Transverse colon (tissue), 4 donors: ENCODE measurements around the gene FRYL. TPM values are rescaled to one million over a fixed set of nuclear protein-coding genes. Genes with fewer than 3 reads are reported as not detected.

Experiments used
- DNase-seq: peaks from one replicate; pipeline ENCODE4 v3.0.0-alpha.2; 2019
- H3K27ac ChIP-seq, 4 donors: fragments of 200-600 bp; sonication (generic); 2 replicates each; pipeline ENCODE4 v1.5.1; 2016 to 2018; ENCODE audit warnings: inconsistent platforms in 4 of 4
- H3K27me3 ChIP-seq: fragments of 200-600 bp; sonication (generic); 2 replicates; pipeline ENCODE4 v1.5.1; 2017; ENCODE audit warnings: inconsistent platforms
- H3K36me3 ChIP-seq, 4 donors: fragments of 200-600 bp; sonication (generic); 2 replicates each; pipeline ENCODE4 v1.5.1; 2017 to 2019; ENCODE audit warnings: inconsistent platforms in 4 of 4
- H3K4me1 ChIP-seq, 4 donors: fragments of 200-600 bp; sonication (generic); 2 replicates each; pipeline ENCODE4 v1.5.1; 2017 to 2020; ENCODE audit warnings: inconsistent platforms in 4 of 4
- H3K4me3 ChIP-seq, 4 donors: fragments of 200-600 bp; sonication (generic); 1 replicate in 1 of 4; 2 replicates in 3 of 4; pipeline versions ENCODE4 v1.5.1 to v1.6.1; 2017 to 2019; ENCODE audit warnings: inconsistent platforms in 4 of 4
- H3K9me3 ChIP-seq, 2 donors: fragments of 200-600 bp; sonication (generic); 2 replicates each; pipeline ENCODE4 v1.5.1; 2017 to 2019; ENCODE audit warnings: inconsistent platforms in 2 of 2
- CTCF ChIP-seq, 5 experiments: fragments of 200-600 bp in 3 of 5; fragments of 450-650 bp in 2 of 5; sonication (generic) in 3 of 5; IDR thresholded peaks; 1 replicate in 2 of 5; 2 replicates in 3 of 5; pipeline ENCODE4 v1.5.1; 2016 to 2017; ENCODE audit warnings: antibody characterized with exemption in 5 of 5, inconsistent platforms in 3 of 5, mild to moderate bottlenecking in 2 of 5, moderate library complexity in 1 of 5
- EP300 ChIP-seq: sonication (generic); formaldehyde crosslinking; IDR thresholded peaks from one replicate; pipeline ENCODE4 v1.6.1; 2017; ENCODE audit warnings: antibody characterized with exemption, low read depth
- POLR2A ChIP-seq: fragments of 450-650 bp; IDR thresholded peaks from one replicate; pipeline ENCODE4 v1.6.1; 2016; ENCODE audit warnings: antibody characterized with exemption, mild to moderate bottlenecking, moderate library complexity
- POLR2AphosphoS5 ChIP-seq, 3 donors: sonication (generic); formaldehyde crosslinking; IDR thresholded peaks; one replicate each; pipeline ENCODE4 v1.6.1; 2016; ENCODE audit warnings: antibody characterized with exemption in 3 of 3
- WGBS, 2 donors: methylation state at CpG; one replicate each; pipeline ENCODE4 v1.1.5; 2018; ENCODE audit warnings: low coverage in 1 of 2; 5-methylcytosine and 5-hydroxymethylcytosine counted together
- in situ Hi-C, 4 donors: fragments of 200-750 bp; cut with MboI; loops; one replicate each; pipeline versions ENCODE4 v1.15.0 to v1.15.1; 2017; ENCODE audit warnings: low sequenced_read_pairs in 3 of 4, low pct_ligation_motif_present in 1 of 4, low pct_unique_long_range_greater_than_20kb in 1 of 4
- intact Hi-C: fragments of 100-400 bp; cut with DNase I; formaldehyde crosslinking; loops from one replicate; pipeline ENCODE4 v1.15.1; 2023; ENCODE audit warnings: low total_unique reads
- total RNA-seq, 4 donors: library from RNA; depleted of rRNA; stranded (reverse); fragments of >200 nt; gene quantifications; one replicate each; pipeline ENCODE4 v1.1.0, GENCODE V29; 2016

Gene FRYL
- total RNA-seq, 4 donors from 2014 or later, result 477 to 645 (median 545) TPM

- 55 to 62% methylated on average over 2 of the region's 2 CpGs for WGBS, 2 donors
- Histone ChIP-seq H3K4me1 (peaks cover 0 to 39% (median 19%) of the 10 kb centered on the region in 4 donors), H3K4me3 (no peak overlapping the region), H3K27ac (no peak overlapping the region), H3K9me3 (no peaks in the 10 kb centered on the region), H3K27me3 (no peaks in the 10 kb centered on the region), H3K36me3 (peaks cover 0 to 14% (median 0%) of the 10 kb centered on the region in 4 donors)
- in situ Hi-C loops (no loop called here), intact Hi-C loops (no loop called here)
- no peak for DNase-seq
- no peak for TF ChIP-seq CTCF (IDR thresholded peaks at IDR 0.05)
- no peak for TF ChIP-seq POLR2A
- TF ChIP-seq POLR2AphosphoS5 (IDR thresholded peaks at IDR 0.05), result no peak
- no peak for TF ChIP-seq EP300
Observed at GRCh38 chr4:48634688-48635308, 145.3 kb downstream of the FRYL start.

- in situ Hi-C loops, result no loop called here
- 86 to 92% methylated on average over 1 of the region's 1 CpG for WGBS, 2 donors
- intact Hi-C loops, result no loop called here
Observed at GRCh38 chr4:48633657-48634056, 146.4 kb downstream of the FRYL start.

GRCh38 chr4:48629458-48629857 lies 150.6 kb downstream of the FRYL start:
- Histone ChIP-seq H3K27ac (no peak overlapping the region), H3K9me3 (no peaks in the 10 kb centered on the region), H3K4me3 (no peak overlapping the region), H3K27me3 (no peaks in the 10 kb centered on the region), H3K36me3 (peaks cover 0 to 20% (median 6%) of the 10 kb centered on the region in 4 donors), H3K4me1 (peaks cover 0 to 3% (median under 1%) of the 10 kb centered on the region in 4 donors)
- intact Hi-C loops, result no loop called here
- in situ Hi-C loops, result no loop called here
- 91 to 100% methylated on average over 2 of the region's 2 CpGs for WGBS, 2 donors
- TF ChIP-seq CTCF (IDR thresholded peaks at IDR 0.05), result no peak
- TF ChIP-seq EP300, result no peak
- DNase-seq, result no peak

More at GRCh38 chr4:48633657-48634056, 146.4 kb downstream of the FRYL start:
- H3K9me3 ChIP-seq, result no peaks in the 10 kb centered on the region
- H3K27me3 ChIP-seq, result no peaks in the 10 kb centered on the region
- peaks cover 0 to 35% (median 17%) of the 10 kb centered on the region in 4 donors for H3K4me1 ChIP-seq
- no peak for DNase-seq
- peaks cover 0 to 14% (median 0%) of the 10 kb centered on the region in 4 donors for H3K36me3 ChIP-seq
- no peak overlapping the region for H3K27ac ChIP-seq
- no peak overlapping the region for H3K4me3 ChIP-seq
- no peak for TF ChIP-seq POLR2AphosphoS5 (IDR thresholded peaks at IDR 0.05)
- no peak for TF ChIP-seq EP300
- no peak for TF ChIP-seq POLR2A
- no peak for TF ChIP-seq CTCF (IDR thresholded peaks at IDR 0.05)

- TF ChIP-seq POLR2A (no peak), POLR2AphosphoS5 (IDR thresholded peaks at IDR 0.05) (no peak), EP300 (no peak), CTCF (IDR thresholded peaks at IDR 0.05) (no peak)
- 60 to 65% methylated on average over 5 of the region's 5 CpGs for WGBS, 2 donors
- H3K4me1 ChIP-seq, result peaks cover 0 to 41% (median 20%) of the 10 kb centered on the region in 4 donors
- DNase-seq, result no peak
- H3K27ac ChIP-seq, result no peak overlapping the region
- H3K9me3 ChIP-seq, result no peaks in the 10 kb centered on the region
- H3K4me3 ChIP-seq, result no peak overlapping the region
- in situ Hi-C loops, result no loop called here
- intact Hi-C loops, result no loop called here
- H3K27me3 ChIP-seq, result no peaks in the 10 kb centered on the region
- peaks cover 0 to 25% (median 12%) of the 10 kb centered on the region in 4 donors for H3K36me3 ChIP-seq
Observed at GRCh38 chr4:48623182-48623780, 156.8 kb downstream of the FRYL start.
